HG02642 (cell line): Measurements from ENCODE around the gene DIPK2A.

Experiments
- ATAC-seq: cut with Tn5 transposase; IDR thresholded peaks from one replicate; pipeline ENCODE4 v1.9.1; 2021; ENCODE audit warnings: mild to moderate bottlenecking; ENCODE audit not compliant: unreplicated experiment, poor library complexity

The DIPK2A gene

DNA sequence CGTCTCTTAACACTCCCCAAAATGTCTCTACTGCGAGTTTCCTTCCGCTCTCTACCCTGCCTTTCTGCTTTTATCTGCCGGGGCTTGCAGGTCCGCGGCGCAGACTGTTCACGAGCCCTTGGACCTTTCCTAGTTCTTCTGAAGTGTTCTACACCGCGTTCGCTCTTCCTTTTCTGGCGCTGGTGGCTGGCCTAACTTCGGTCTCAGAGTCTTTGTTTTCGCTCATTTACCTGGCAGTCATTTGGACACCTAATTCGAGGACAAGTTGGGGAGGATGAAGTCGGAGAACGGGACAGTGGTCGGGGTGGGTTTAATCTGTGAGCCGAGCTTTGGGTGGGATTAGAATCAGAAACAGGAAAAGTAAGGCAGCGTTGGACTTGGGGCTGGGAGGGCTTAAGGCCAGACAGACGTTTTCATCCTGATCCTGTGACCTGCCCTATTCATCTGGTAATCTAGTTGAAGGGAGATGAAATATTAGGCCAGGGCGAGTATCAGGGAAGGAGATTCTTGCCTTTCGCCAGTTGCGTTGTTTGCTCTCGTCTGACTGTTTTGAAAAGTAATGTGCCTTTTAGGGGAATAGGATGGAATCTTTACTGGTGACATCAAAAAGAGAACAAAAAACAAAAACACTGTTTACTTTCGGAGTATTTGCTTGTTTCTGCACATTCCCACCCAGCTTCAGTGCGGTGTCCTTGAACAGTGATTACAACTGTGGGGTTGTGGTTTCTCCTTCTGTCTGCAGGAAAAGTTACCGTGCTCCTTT, 1.8 kb downstream of the DIPK2A start:
- no peak for ATAC-seq

DNA sequence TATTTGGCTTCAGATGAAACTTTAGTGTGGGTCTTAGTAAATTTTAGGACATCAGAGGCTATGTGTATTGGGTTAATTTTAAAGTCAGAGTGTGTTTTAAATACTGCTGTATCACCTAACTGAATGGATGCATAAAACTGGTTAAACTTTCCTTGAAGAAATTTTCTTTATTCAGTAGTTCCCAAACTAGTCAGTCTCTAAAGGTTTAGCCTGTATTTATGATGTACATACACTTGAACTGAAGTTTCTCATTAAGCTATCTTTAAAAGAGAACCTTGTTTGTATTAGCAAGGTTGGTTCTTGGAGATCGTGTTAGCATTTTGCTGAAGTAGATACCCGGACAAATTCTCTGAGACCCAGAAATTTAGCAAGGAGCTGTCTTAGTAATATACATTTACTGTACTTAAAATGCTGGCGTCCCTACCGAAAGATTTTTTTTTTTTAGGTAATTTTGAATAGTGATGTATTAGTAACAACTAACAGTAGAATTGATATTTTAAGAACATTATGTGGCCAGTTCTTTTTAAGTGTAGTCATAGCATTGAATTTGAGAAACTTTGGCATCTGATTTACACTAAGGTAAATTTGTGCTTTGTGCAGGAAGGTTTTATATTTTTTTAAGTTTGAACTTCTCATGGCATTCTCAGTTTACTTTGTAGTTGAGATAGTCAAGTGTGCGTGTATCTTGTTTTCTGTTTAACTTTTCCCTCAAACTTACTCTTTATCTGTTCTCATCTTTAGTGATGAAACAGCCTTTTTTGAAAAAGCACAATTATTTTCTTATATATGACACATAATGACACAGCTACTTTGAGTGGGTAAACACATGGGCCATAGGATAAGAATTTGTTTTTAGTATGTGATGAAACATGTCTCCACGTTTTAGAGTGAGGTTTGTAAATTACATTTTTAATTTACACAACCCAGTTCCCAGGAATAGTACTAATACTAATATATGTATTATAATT, 2.9 kb downstream of the DIPK2A start:
- ATAC-seq = no peak

DNA sequence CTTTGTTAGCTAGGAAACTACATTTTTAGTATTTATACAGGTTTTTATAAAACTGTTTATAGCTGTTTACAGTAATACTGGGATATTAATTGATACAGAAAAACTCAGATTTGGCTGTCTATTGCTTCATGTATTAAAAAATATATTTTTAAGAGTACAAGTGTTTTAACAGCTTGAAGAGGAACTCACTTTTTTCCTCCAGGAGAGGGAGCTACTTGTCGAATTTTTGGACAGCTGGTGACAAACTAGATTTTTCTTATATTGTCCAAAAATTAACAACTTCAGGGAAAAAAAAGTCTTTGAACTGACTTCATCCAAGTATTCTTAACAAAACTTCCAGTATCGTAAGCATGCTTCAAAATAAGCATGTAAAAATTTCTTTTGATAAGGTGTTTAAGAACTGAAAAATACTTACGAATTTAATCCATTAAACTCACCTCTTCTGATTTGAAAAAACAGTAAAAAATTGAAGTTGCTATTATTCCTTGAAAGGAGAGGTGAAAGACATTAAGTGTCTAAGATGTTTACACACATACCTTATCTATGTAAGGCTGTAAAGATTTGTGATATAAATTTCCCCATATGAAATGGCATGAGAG, 4.0 kb downstream of the DIPK2A start:
- no peak for ATAC-seq

DNA sequence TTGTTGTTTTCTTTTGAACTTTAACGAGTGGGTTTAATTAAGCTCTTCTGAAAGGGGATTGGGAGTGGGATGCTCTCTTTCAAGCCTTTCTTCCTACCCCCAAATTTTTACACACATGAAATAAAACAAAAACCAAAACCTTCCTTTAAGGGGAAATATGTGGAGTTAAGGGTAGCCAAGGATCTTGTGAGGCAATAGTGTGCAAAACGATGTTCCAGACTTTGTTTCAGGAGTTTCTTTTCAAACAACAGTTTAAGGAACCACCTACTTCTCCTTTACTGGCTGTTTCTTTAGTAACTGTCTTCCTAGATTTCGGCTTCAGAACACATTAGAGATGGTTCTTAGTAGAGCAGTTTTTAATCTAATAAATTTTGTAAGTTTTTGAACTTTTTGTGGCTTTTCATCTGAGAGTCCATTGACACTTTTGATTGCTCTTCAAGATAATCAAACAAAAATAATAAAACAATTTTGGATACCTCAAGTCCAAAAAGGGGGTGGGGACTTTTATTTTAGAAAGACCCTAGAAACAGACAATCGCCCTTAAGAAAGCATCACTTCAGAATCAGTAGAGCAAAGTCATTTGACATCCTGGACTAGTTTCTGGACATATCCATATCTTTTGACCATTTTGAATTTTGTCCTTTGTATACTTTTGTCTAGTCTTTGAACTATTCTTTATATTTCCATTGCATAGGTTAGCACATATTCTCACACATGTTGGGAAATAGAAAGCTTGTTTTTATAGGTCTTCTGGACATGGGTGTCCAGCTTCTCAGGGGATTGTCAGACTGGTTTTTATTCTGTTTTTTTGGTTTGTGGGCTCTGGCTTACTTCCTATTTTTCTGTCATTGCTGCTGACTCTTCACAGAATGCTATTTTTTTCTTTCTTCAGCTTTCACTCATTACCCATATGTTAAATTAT, 6.0 kb downstream of the DIPK2A start:
- ATAC-seq = no peak

DNA sequence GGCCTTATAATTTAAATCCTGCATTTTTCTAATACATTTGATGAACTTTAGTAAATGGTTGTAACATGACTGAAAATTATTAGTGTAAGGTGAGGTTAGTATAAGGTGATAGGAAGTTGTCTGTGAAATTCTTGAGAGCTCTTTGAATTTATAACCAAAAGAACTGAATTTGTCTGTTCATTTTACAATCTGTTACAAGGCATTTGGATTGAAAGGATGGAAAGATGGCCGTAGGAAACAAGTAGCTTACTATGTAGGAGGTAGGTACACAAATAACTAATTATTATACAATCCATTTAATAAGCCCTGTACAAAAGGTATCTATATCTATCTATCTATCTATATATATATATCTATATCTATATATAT, 6.6 kb downstream of the DIPK2A start:
- ATAC-seq = no peak

DNA sequence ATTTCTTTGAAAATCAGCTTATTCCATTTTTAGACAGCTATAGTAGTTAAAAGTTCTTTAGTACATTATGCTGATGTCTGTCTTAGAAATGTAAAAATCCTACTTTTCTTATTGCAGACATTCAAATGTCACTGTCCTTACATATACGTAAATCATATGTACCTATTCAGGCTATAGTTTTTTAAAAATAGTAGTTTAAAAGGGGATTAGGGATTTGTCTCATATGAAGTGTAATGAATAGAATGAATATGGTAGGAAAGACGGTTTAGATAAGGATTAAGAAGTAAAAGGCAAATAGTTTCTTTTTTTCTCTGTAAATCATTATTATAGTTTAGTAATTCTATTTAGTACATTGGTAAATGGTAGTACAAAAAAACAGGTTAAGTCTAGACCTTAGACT, 7.4 kb downstream of the DIPK2A start:
- ATAC-seq = no peak

DNA sequence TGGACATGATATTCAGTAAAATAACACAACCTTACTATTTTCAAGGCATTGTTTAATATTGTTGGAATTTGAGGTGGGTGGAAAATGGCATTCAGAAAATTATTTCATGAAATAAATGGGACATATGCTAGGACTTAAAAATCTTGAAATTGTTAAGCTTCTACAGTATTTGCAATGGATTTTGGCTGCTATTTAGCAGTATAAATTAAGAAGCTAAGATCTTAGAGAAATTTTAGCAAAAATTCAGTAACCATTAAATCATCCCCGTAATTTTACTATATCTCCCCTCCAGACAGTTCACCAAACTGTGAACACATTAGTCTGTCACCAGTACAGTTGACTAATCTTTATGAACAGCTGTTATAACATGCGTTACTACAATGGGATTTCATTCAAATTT, 8.2 kb downstream of the DIPK2A start:
- no peak for ATAC-seq

DNA sequence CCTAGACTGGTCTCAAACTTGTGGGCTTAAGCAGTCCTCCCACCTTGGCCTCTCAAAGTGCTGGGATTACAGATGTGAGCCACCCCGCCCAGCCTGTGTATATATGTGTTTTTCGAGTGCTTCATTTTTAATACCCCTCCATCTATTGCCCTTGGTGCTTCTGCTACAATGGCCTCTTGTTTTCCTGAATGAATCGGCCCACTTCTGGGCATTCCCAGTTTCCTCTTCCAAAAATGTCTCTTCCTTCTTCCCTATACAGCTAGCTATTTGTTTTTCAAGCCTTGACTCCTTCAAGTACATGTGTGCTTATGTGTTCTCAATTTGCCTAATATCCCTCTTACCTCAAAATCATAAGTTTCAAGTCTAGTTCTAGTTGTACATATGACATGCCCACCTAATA, 16.7 kb downstream of the DIPK2A start:
- no peak for ATAC-seq

DNA sequence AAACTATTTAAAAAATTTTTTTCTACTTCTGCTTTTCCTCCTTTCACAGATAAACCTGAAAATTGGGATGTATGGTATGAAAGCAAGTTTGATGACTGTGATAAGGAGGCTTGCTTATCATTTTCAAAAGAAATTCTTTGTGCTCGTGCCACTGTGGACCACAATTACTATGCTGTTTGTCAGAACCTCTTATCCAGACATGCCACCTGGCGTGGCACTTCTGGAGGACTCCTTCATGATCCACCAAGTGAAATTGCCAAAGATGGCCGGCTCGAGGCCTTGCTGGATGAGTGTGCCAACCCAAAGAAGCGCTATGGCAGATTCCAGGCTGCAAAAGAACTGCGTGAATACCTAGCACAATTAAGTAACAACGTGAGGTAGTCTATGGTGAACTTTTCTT, 17.8 kb downstream of the DIPK2A start:
- ATAC-seq = no peak

DNA sequence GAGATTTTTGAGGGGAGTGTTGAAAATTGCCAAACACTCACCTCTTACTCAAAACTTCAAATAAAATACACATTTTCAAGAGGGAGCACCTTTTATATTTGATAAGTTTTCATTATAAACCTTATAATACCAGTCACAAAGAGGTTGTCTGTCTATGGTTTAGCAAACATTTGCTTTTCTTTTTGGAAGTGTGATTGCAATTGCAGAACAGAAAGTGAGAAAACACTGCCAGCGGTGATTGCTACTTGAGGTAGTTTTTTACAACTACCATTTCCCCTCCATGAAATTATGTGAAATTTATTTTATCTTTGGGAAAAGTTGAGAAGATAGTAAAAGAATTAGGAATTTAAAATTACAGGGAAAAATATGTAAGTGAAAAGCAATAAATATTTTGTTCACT, 20.1 kb downstream of the DIPK2A start:
- ATAC-seq = no peak

DNA sequence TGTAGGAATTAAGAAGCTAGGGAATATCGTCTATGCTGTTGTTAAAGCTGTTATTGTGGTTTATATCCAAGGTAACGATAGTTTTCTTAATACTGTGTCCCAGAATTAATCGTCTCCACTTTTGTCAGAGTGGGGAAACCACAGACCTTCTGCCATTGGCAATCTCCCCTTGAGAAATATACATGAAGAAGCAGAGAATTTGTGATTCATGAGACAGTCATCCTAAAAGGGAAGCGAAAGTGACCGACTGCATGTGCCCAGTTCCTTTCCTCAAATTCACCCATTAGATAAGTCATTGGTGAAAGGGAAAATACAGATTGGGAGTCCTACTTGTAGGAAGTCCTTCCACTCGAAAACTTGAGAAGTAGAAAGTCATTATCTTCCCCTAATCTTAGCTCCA, 26.6 kb downstream of the DIPK2A start:
- ATAC-seq = no peak

DNA sequence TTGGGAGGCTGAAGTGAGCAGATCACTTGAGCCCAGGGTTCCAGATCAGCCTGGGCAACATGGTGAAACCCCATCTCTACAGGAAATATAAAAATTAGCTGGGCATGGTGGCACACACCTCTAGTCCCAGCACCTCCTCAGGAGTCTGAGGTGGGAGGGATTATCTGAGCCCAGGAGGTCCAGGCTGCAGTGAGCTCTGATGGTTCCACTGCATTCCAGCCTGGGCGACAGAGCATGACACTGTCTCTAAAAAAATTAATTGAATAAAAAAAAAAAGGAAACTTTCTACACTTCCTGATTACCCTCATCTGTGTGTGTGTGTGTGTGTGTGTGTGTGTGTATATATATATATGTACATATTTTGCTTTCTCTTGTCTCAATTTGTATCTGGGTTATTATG, 31.4 kb downstream of the DIPK2A start:
- ATAC-seq = no peak

DNA sequence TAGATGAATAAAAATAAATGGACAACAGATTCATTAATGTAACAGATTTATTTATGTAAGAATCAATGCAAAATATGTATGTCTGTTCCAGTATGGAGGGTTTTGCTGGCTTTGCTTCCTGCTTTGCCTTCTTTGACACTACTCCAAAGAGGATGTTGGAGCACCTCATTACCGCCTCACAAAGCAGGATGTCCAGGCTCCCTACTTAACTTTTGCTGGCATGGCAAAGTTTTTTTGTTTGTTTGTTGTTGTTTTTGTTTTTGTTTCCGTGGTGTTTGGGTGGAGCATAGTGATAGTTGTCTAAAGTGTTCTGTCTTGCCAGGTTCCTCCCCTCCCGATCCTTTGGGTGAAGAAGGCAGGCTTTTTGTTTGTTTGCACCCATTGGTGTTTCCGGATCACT, 38.7 kb downstream of the DIPK2A start:
- no peak for ATAC-seq

DNA sequence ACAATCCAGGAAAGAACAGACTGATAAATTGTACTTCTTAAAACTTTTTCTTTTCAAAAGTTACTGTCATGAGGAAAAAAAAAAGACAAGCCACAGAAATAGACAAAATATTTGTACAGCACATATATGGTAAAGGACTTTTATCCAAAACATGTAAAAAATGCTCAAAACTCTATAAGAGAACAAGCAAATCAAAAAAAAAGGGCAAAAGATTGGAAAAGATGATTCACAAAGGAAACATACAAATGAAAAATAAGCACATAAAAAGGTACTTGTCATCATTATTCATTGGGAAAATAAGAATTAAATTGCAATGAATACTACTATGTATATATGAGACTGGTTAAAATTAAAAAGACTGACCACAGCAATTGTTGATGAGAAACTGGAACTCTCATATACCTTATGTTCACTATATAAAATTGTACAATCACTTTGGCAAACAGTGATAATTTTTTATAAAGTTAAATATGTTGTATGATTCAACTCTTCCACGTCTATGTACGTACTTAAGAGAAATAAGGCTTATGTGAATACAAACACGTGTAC, 39.7 kb downstream of the DIPK2A start:
- no peak for ATAC-seq

DNA sequence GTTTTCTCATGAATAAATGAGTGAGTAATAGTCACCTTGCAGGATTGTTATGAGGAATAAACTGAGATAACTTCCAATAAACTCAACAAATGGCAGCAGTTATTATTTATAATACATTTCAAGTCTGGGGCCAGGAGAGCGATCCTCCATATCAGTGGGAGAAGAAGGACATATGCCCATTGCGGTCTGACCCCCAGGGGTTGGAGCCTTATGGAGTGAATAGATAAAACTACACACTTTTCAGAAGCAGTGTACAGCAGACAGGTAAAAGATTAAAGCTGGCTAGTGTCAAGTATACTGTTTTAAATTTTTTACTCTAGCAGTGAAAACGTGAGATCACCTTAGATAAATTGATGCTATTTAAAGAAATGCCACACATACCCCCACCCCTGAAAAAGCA, 43.5 kb downstream of the DIPK2A start:
- ATAC-seq = no peak

DNA sequence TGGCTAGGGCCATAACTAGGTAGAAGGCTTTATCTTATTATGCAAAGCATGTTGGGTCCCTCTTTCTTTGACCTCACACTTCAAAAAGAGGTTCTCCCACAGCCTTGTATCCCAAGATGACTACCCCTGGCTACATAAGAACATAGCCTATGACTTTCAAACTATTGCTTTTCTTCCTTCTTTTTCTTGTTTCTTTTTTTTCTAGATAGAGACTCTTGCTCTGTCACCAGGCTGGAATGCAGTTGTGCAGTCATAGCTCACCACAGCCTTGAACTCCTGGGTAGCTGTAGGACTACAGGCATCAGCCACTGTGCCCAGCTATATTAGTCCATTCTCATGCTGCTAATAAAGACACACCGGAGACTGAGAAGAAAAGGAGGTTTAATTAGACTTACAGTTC, 47.2 kb downstream of the DIPK2A start:
- no peak for ATAC-seq
